ENCODE measurements around the gene MVB12B. TPM values are rescaled to one million over a fixed set of nuclear protein-coding genes. Genes with fewer than 3 reads are reported as not detected.

The MVB12B gene
- total and polyA plus RNA-seq, 2 of the 8 experiments (the other 6 are each of a cell fraction or from before 2014, with no cell fraction given) = 2.6 to 5.0 TPM

DNA sequence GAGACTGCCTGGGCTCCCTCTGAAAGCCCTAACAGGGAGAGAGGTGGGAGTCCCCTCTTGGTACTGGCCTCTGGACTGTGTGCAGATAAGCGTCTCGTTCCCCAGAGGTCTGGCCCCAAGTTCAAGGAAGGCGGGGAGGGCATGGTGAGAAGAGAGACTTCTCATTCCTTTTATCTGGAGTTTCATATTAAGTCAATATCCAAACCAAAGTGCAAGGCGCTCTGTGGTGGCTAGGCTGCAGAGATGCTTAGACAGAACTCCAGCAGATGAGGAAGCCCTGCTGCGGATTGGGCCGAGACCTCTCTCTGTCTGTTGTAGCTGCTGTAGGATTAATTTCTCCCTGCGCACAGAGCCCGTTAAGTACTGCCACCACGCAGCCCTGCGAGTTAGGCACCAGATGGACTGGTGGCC is 16.0 kb downstream of the MVB12B start (continued):
- TF ChIP-seq PHF8 (conservative IDR thresholded peaks at IDR 0.05; ENCODE audit: low read depth, low read length) = no peak
- TF ChIP-seq, protein P1, sequence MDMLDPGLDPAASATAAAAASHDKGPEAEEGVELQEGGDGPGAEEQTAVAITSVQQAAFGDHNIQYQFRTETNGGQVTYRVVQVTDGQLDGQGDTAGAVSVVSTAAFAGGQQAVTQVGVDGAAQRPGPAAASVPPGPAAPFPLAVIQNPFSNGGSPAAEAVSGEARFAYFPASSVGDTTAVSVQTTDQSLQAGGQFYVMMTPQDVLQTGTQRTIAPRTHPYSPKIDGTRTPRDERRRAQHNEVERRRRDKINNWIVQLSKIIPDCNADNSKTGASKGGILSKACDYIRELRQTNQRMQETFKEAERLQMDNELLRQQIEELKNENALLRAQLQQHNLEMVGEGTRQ (IDR thresholded peaks at IDR 0.05; ENCODE audit: low read length) = no peak
